GM18867 (cell line): ENCODE data around the gene PRR22.
A peak's percentile ranks its signal among the peaks of the same experiment; 100 is the strongest.
"Not testable (repeated sequence)": the region's sequence is repeated elsewhere in the genome, so short reads cannot be mapped to it uniquely, and the experiment has no call there.

Experiments used
- ATAC-seq: cut with Tn5 transposase; IDR thresholded peaks from one replicate; pipeline ENCODE4 v1.9.1; 2021; ENCODE audit warnings: mild to moderate bottlenecking, moderate library complexity; ENCODE audit not compliant: unreplicated experiment

Gene PRR22

GRCh38 chr19:5792224-5792623, 7.7 kb upstream of the PRR22 start:
- ATAC-seq = no peak

- ATAC-seq = peak; percentile 86
Measured at GRCh38 chr19:5790559-5791520, 6.3 kb upstream of the PRR22 start, which contains the start of gene DUS3L. Gene DUS3L, minus strand, starts transcription at chr19:5791163. Its CDS starts 22 bp downstream, at chr19:5791141.

GRCh38 chr19:5789886-5790558, 5.5 kb upstream of the PRR22 start:
- ATAC-seq = no peak

- no peak for ATAC-seq
Measured at GRCh38 chr19:5789351-5789761, 4.8 kb upstream of the PRR22 start.

GRCh38 chr19:5788422-5788821, 3.9 kb upstream of the PRR22 start:
- no peak for ATAC-seq

- ATAC-seq = no peak
Measured at GRCh38 chr19:5787409-5788182, 3.0 kb upstream of the PRR22 start.

- ATAC-seq = no peak
Measured at GRCh38 chr19:5786593-5787408, 2.3 kb upstream of the PRR22 start.

- ATAC-seq = no peak
Measured at GRCh38 chr19:5785423-5785822, 877 bp upstream of the PRR22 start.

- no peak for ATAC-seq
Measured at GRCh38 chr19:5782945-5783919, 1.3 kb downstream of the PRR22 start.

GRCh38 chr19:5782322-5782721, 2.2 kb downstream of the PRR22 start:
- ATAC-seq = no peak

GRCh38 chr19:5780916-5781315, 3.6 kb downstream of the PRR22 start:
- not testable (repeated sequence) for ATAC-seq

- no peak for ATAC-seq
Measured at GRCh38 chr19:5778402-5778801, 6.1 kb downstream of the PRR22 start.

- ATAC-seq = no peak
Measured at GRCh38 chr19:5775668-5776309, 8.8 kb downstream of the PRR22 start.

- no peak for ATAC-seq
Measured at GRCh38 chr19:5774921-5775320, 9.6 kb downstream of the PRR22 start.

- no peak for ATAC-seq
Measured at GRCh38 chr19:5773276-5773675, 11.3 kb downstream of the PRR22 start.

GRCh38 chr19:5772416-5772815, 12.1 kb downstream of the PRR22 start:
- ATAC-seq = no peak

- no peak for ATAC-seq
Measured at GRCh38 chr19:5767949-5768348, 16.6 kb downstream of the PRR22 start.

GRCh38 chr19:5765220-5765619, 19.3 kb downstream of the PRR22 start:
- ATAC-seq = no peak
